ENCODE measurements around the gene KCNA10.

Gene KCNA10

GRCh38 chr1:110476028-110476765 lies 42.8 kb downstream of the KCNA10 start:
- DNase-seq, result no peak

- DNase-seq, result no peak
Measured at GRCh38 chr1:110475362-110476027, 43.5 kb downstream of the KCNA10 start.

GRCh38 chr1:110474444-110474843 lies 44.5 kb downstream of the KCNA10 start:
- no peak for DNase-seq

- DNase-seq, result no peak
Measured at GRCh38 chr1:110472546-110472945, 46.4 kb downstream of the KCNA10 start.

DNA sequence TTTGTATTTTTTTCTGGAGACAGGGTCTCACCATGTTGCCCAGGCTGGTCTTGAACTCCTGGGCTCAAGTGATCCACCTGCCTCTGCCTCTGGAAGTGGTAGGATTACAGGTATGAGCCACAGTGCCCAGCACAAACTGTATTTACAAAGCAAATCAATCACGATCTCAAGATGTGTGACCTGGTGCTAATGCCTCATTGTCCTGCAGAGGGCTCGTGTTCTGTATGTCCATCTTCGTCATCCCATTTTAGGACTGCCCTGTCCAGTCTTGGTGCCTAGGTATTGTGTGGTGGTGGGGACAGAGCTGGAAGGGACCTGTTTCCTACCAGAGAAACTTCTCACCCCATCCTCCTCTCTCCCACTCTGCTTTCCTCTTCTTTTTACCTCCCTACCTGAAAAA lies 47.8 kb downstream of the KCNA10 start:
- no peak for DNase-seq

Measured in NCI-H446 treated with DMSO at 0.1 percent for 48 hours (cell line).